ENCODE results near the gene ANKRD30A. TPM values are rescaled to one million over a fixed set of nuclear protein-coding genes. Genes with fewer than 3 reads are reported as not detected.

ANKRD30A gene
- total RNA-seq, 1 experiment from 2014 or later: 0.15 TPM

DNA sequence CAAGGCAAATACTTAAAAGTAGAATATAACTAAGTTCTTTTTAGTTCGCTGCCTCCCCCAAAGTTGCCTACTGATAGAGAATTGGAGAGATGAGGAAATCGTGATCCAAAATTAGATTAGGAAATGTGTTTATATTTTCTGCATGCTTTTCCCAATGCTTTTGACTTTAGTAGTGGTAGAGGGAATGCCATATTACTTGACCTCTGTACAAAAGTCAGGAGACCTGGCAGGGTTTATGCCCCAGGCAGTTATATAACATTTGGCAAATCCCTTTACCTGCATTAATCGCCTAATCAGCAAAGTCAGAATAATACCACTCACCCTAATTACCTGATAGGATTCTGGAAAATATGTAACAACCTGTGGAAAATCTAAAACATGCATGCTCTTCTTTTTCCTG, 142.9 kb downstream of the ANKRD30A start:
- TF ChIP-seq, protein P1, sequence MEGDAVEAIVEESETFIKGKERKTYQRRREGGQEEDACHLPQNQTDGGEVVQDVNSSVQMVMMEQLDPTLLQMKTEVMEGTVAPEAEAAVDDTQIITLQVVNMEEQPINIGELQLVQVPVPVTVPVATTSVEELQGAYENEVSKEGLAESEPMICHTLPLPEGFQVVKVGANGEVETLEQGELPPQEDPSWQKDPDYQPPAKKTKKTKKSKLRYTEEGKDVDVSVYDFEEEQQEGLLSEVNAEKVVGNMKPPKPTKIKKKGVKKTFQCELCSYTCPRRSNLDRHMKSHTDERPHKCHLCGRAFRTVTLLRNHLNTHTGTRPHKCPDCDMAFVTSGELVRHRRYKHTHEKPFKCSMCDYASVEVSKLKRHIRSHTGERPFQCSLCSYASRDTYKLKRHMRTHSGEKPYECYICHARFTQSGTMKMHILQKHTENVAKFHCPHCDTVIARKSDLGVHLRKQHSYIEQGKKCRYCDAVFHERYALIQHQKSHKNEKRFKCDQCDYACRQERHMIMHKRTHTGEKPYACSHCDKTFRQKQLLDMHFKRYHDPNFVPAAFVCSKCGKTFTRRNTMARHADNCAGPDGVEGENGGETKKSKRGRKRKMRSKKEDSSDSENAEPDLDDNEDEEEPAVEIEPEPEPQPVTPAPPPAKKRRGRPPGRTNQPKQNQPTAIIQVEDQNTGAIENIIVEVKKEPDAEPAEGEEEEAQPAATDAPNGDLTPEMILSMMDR (conservative IDR thresholded peaks at IDR 0.05; ENCODE audit: low read depth, low read length): no peak
- TF ChIP-seq EZH2 (IDR thresholded peaks at IDR 0.05; ENCODE audit: low read length, unreplicated experiment): no peak
- no peak for TF ChIP-seq EZH2phosphoT487 (IDR thresholded peaks at IDR 0.05; ENCODE audit: borderline replicate concordance, low read length)
- H3K9me2 ChIP-seq (replicated peaks; ENCODE audit: low read length): no peaks in the 10 kb centered on the region
- no peak overlapping the region for H3K4me2 ChIP-seq (ENCODE audit: low read length)
- BruUV-seq (replicated peaks): no TSS peak
- no peaks in the 10 kb centered on the region for H3K36me3 ChIP-seq (ENCODE audit: low read depth, low read length)
- CTCF ChIA-PET: no interaction called here
- DNase-seq (no peak), ATAC-seq (no peak)
- H3K9ac ChIP-seq (ENCODE audit: low read length): no peak overlapping the region
- POLR2A ChIA-PET (ENCODE audit: unreplicated experiment): interaction anchor here (0.6 kb wide), 1 partner anchor 1633 kb away, joined by 3 read pairs; no protein-coding TSS in a partner anchor
- H2AFZ ChIP-seq (ENCODE audit: low read length): no peak overlapping the region
- H3K27me3 ChIP-seq (ENCODE audit: low read length): no peaks in the 10 kb centered on the region
- H3K79me2 ChIP-seq (ENCODE audit: low read length): no peaks in the 10 kb centered on the region
- H3K4me3 ChIP-seq (ENCODE audit: low read length): no peak overlapping the region
- H3K4me1 ChIP-seq (ENCODE audit: insufficient read depth, low read length): 0 out of 2 replicates have a peak, but pooled peaks cover 6% of the 10 kb centered on the region
- no peaks in the 10 kb centered on the region for H3F3A ChIP-seq (ENCODE audit: low read length, unreplicated experiment)
- no peaks in the 10 kb centered on the region for H3K9me3 ChIP-seq (ENCODE audit: low read length)
- no peak overlapping the region for H3K27ac ChIP-seq (ENCODE audit: low read length)
- intact Hi-C loops (cut with micrococcal nuclease): no loop called here
- H4K20me1 ChIP-seq (ENCODE audit: low read length): no peaks in the 10 kb centered on the region

DNA sequence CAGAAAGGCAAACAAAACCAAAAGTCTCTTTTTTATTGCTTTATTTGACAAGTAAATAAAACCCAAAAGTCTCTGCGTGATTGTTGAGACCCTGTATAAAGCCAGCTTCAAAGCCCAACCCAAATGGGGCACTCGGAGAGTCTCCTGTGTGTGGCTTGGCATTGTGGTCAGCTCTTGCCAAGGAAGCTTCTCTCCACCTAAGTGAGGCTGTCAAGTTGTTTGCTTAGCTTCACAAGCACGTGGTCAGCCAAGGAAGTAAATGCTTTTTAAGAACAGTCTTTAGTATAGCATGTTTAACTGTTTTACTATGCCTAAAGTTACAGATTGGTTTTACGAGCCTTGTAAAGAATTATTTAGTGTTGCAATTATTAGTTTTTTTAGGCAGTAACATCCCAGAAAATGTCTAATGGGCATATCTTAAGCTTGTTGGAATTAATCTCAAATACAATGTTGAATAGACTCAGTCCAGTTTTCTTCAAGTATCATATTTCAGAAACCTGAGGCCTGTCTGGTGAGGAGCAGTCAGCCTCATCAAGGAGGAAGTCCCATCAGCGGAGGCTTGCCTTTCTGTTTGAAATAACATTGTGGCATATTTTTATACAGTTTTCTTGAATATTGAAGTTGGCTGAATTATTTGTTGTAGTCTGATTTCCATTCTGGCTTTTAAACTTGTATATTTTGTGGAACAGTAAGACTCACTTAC, 144.3 kb downstream of the ANKRD30A start:
- intact Hi-C loops (cut with micrococcal nuclease): loop anchor here (5.0 kb wide), 1 partner anchor 228 kb away; no protein-coding TSS in a partner anchor
- ChIA-PET POLR2A (ENCODE audit: unreplicated experiment) (interaction anchor here (0.6 kb wide), 1 partner anchor 29 kb away, joined by 3 read pairs; no protein-coding TSS in a partner anchor), CTCF (interaction anchor here (0.8 to 1.2 kb wide), 2 partner anchors 389 to 1656 kb away, joined by 3 read pairs; no protein-coding TSS in a partner anchor)
- Histone ChIP-seq H3K4me2 (ENCODE audit: low read length) (no peak overlapping the region), H3K4me1 (ENCODE audit: insufficient read depth, low read length) (0 out of 2 replicates have a peak, but pooled peaks cover 6% of the 10 kb centered on the region), H3K79me2 (ENCODE audit: low read length) (no peaks in the 10 kb centered on the region), H4K20me1 (ENCODE audit: low read length) (no peaks in the 10 kb centered on the region), H3K9me3 (ENCODE audit: low read length) (no peaks in the 10 kb centered on the region), H2AFZ (ENCODE audit: low read length) (no peak overlapping the region), H3K9me2 (replicated peaks; ENCODE audit: low read length) (no peaks in the 10 kb centered on the region), H3K36me3 (ENCODE audit: low read depth, low read length) (no peaks in the 10 kb centered on the region), H3K27me3 (ENCODE audit: low read length) (no peaks in the 10 kb centered on the region), H3K4me3 (ENCODE audit: low read length) (no peak overlapping the region), H3K27ac (ENCODE audit: low read length) (no peak overlapping the region), H3F3A (ENCODE audit: low read length, unreplicated experiment) (no peaks in the 10 kb centered on the region), H3K9ac (ENCODE audit: low read length) (no peak overlapping the region)
- no TSS peak for BruUV-seq (replicated peaks)
- ATAC-seq (peak; percentile 80), DNase-seq (peak; percentile 45)
- TF ChIP-seq EZH2 (IDR thresholded peaks at IDR 0.05; ENCODE audit: low read length, unreplicated experiment): no peak
- TF ChIP-seq EZH2phosphoT487 (IDR thresholded peaks at IDR 0.05; ENCODE audit: borderline replicate concordance, low read length): no peak
- TF ChIP-seq, protein P1 (conservative IDR thresholded peaks at IDR 0.05; ENCODE audit: low read depth, low read length): no peak

DNA sequence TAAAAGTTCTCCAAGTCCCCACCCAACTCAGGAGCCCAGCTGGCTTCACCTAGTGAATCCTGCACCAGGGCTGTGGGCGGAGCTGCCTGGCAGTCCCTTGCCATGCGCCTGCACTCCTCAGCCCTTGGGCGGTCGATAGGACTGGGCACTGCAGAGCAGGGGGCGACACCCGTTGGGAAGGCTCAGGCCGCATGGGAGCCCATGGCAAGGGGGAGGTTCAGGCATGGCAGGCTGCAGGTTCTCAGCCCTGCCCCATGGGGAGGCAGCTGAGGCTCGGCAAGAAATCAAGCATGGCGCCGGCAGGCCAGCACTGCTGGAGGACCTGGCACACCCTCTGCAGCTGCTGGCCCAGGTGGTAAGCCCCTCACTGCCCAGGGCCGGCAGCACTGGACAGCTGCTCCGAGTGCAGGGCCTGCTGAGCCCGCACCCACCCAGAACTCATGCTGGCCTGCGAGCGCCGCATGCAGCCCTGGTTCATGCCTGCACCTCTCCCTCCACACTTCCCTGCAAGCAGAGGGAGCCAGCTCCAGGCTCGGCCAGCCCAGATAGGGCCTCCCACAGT, 149.9 kb downstream of the ANKRD30A start:
- Histone ChIP-seq H3K79me2 (ENCODE audit: low read length) (no peaks in the 10 kb centered on the region), H3F3A (ENCODE audit: low read length, unreplicated experiment) (no peaks in the 10 kb centered on the region), H3K4me3 (ENCODE audit: low read length) (no peak overlapping the region), H3K4me2 (ENCODE audit: low read length) (no peak overlapping the region), H2AFZ (ENCODE audit: low read length) (no peak overlapping the region), H3K4me1 (ENCODE audit: insufficient read depth, low read length) (no peaks in the 10 kb centered on the region), H3K27me3 (ENCODE audit: low read length) (no peaks in the 10 kb centered on the region), H3K9ac (ENCODE audit: low read length) (no peak overlapping the region), H3K27ac (ENCODE audit: low read length) (no peak overlapping the region), H3K36me3 (ENCODE audit: low read depth, low read length) (no peaks in the 10 kb centered on the region), H4K20me1 (ENCODE audit: low read length) (no peaks in the 10 kb centered on the region), H3K9me2 (replicated peaks; ENCODE audit: low read length) (no peaks in the 10 kb centered on the region), H3K9me3 (ENCODE audit: low read length) (no peaks in the 10 kb centered on the region; the same call in 1 of the 2 replicates)
- ATAC-seq (no peak), DNase-seq (no peak)
- CTCF ChIA-PET: no interaction called here
- no peak for TF ChIP-seq EZH2 (IDR thresholded peaks at IDR 0.05; ENCODE audit: low read length, unreplicated experiment)
- no peak for TF ChIP-seq EZH2phosphoT487 (IDR thresholded peaks at IDR 0.05; ENCODE audit: borderline replicate concordance, low read length)
- TF ChIP-seq, protein P1 (conservative IDR thresholded peaks at IDR 0.05; ENCODE audit: low read depth, low read length): no peak
- POLR2A ChIA-PET (ENCODE audit: unreplicated experiment): no interaction called here
- intact Hi-C loops (cut with micrococcal nuclease): no loop called here
- no TSS peak for BruUV-seq (replicated peaks)
